ENCODE measurements around the gene EYA3.

Gene EYA3

DNA sequence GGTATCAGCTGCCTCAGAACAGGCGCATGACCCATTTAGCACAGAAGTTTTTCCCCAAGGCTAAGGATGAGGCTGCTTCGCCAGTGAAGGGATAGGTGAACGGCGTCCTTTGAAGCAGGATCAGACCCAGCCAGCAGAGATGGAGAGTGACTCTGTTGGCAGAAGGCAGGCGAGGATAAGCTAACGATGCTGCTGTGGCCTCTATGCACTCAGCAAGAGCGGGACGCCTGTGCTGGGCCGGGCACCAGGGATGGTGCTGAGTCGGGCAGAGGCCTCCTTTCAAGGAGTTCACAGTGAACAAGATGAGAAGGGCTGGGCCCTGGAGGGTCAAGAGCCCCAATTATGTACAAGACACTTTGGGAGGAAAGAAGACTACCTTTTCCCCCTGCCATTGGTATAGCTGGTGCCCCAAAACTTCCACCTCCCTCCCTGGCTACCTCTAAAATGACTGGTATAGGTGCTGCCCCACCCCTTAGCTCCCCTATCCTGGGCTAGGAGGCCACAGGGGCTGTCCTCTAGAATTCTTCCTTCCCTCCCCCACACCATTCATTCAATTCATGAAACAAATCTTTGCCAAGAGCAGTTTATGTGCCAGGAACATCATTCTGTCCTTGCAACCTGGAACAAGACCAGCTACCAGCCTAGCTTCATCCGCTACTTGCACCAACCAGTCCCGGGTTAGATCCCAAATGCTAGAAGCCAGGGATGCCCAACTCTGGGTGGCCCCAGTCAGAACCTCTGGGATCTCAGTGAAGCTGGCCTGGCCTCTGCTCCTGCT, 121.1 kb downstream of the EYA3 start:
- 99% methylated on average over 12 of the region's 12 CpGs for WGBS (ENCODE audit: insufficient coverage)
- no peak for DNase-seq
- ChIA-PET CTCF (interaction anchor here (0.6 to 1.2 kb wide), 2 partner anchors 15 to 141 kb away, joined by 3 read pairs; no protein-coding TSS in a partner anchor), POLR2A (no interaction called here)
- Histone ChIP-seq H3K9me3 (ENCODE audit: control extremely low read depth in 1 of 5, control insufficient read depth in 4 of 5, insufficient read depth in 2 of 5, low read depth in 1 of 5, low read length in 4 of 5) (no peaks in the 10 kb centered on the region), H3K4me1 (ENCODE audit: control extremely low read depth in 1 of 4, control insufficient read depth in 4 of 4, insufficient read depth in 4 of 4, low read length in 3 of 4) (peaks cover 0 to 10% (median under 1%) of the 10 kb centered on the region in 4 experiments), H3K27ac (ENCODE audit: insufficient read depth in 1 of 2, low read depth in 1 of 2, low read length in 2 of 2, poor library complexity in 1 of 2, severe bottlenecking in 2 of 2) (no peak overlapping the region), H3K27me3 (replicated peaks in 2 of 5; ENCODE audit: control insufficient read depth in 4 of 5, insufficient read depth in 5 of 5, low read length in 4 of 5) (no peaks in the 10 kb centered on the region), H3K36me3 (ENCODE audit: control insufficient read depth in 4 of 4, insufficient read depth in 4 of 4, low read length in 3 of 4) (peaks cover 2 to 61% (median 46%) of the 10 kb centered on the region in 4 experiments), H3K4me3 (ENCODE audit: control insufficient read depth in 1 of 7, extremely low read depth in 1 of 7, insufficient read depth in 4 of 7, low read depth in 2 of 7, low read length in 6 of 7) (no peak overlapping the region)

GRCh38 chr1:27966402-27967105, 121.9 kb downstream of the EYA3 start:
- Histone ChIP-seq H3K4me3 (ENCODE audit: control insufficient read depth in 1 of 7, extremely low read depth in 1 of 7, insufficient read depth in 4 of 7, low read depth in 2 of 7, low read length in 6 of 7) (no peak overlapping the region), H3K27ac (ENCODE audit: insufficient read depth in 1 of 2, low read depth in 1 of 2, low read length in 2 of 2, poor library complexity in 1 of 2, severe bottlenecking in 2 of 2) (no peak overlapping the region), H3K9me3 (ENCODE audit: control extremely low read depth in 1 of 5, control insufficient read depth in 4 of 5, insufficient read depth in 2 of 5, low read depth in 1 of 5, low read length in 4 of 5) (no peaks in the 10 kb centered on the region), H3K36me3 (ENCODE audit: control insufficient read depth in 4 of 4, insufficient read depth in 4 of 4, low read length in 3 of 4) (peaks cover 2 to 57% (median 41%) of the 10 kb centered on the region in 4 experiments), H3K27me3 (replicated peaks in 2 of 5; ENCODE audit: control insufficient read depth in 4 of 5, insufficient read depth in 5 of 5, low read length in 4 of 5) (no peaks in the 10 kb centered on the region), H3K4me1 (ENCODE audit: control extremely low read depth in 1 of 4, control insufficient read depth in 4 of 4, insufficient read depth in 4 of 4, low read length in 3 of 4) (peaks cover 0 to 14% (median 2%) of the 10 kb centered on the region in 4 experiments)
- no peak for DNase-seq
- ChIA-PET CTCF (interaction anchor here (1.2 kb wide), 1 partner anchor 14 kb away, joined by 3 read pairs; no protein-coding TSS in a partner anchor), POLR2A (no interaction called here)
- WGBS (ENCODE audit: insufficient coverage), result 98% methylated on average over 24 of the region's 24 CpGs

- ChIA-PET POLR2A (no interaction called here), CTCF (interaction anchor here (1.2 to 7.9 kb wide), 3 partner anchors 9 to 25 kb away, joined by 3 to 40 read pairs (median 3); no protein-coding TSS in a partner anchor)
- 98% methylated on average over 11 of the region's 11 CpGs for WGBS (ENCODE audit: insufficient coverage)
- Histone ChIP-seq H3K9me3 (ENCODE audit: control extremely low read depth in 1 of 5, control insufficient read depth in 4 of 5, insufficient read depth in 2 of 5, low read depth in 1 of 5, low read length in 4 of 5) (no peaks in the 10 kb centered on the region), H3K4me3 (ENCODE audit: control insufficient read depth in 1 of 7, extremely low read depth in 1 of 7, insufficient read depth in 4 of 7, low read depth in 2 of 7, low read length in 6 of 7) (no peak overlapping the region), H3K27ac (ENCODE audit: insufficient read depth in 1 of 2, low read depth in 1 of 2, low read length in 2 of 2, poor library complexity in 1 of 2, severe bottlenecking in 2 of 2) (no peak overlapping the region), H3K36me3 (ENCODE audit: control insufficient read depth in 4 of 4, insufficient read depth in 4 of 4, low read length in 3 of 4) (peaks cover 2 to 49% (median 33%) of the 10 kb centered on the region in 4 experiments), H3K27me3 (replicated peaks in 2 of 5; ENCODE audit: control insufficient read depth in 4 of 5, insufficient read depth in 5 of 5, low read length in 4 of 5) (no peaks in the 10 kb centered on the region), H3K4me1 (ENCODE audit: control extremely low read depth in 1 of 4, control insufficient read depth in 4 of 4, insufficient read depth in 4 of 4, low read length in 3 of 4) (peaks cover 2 to 36% (median 23%) of the 10 kb centered on the region in 4 experiments)
- DNase-seq, result no peak
Observed at GRCh38 chr1:27963393-27963792, 125.0 kb downstream of the EYA3 start.

GRCh38 chr1:27961646-27962221, 126.7 kb downstream of the EYA3 start:
- peaks cover 0 to 35% (median 20%) of the 10 kb centered on the region in 4 experiments for H3K36me3 ChIP-seq (ENCODE audit: control insufficient read depth in 4 of 4, insufficient read depth in 4 of 4, low read length in 3 of 4)
- WGBS (ENCODE audit: insufficient coverage), result 82% methylated on average over 3 of the region's 4 CpGs
- no peaks in the 10 kb centered on the region for H3K9me3 ChIP-seq (ENCODE audit: control extremely low read depth in 1 of 5, control insufficient read depth in 4 of 5, insufficient read depth in 2 of 5, low read depth in 1 of 5, low read length in 4 of 5)
- peaks cover 2 to 36% (median 23%) of the 10 kb centered on the region in 4 experiments for H3K4me1 ChIP-seq (ENCODE audit: control extremely low read depth in 1 of 4, control insufficient read depth in 4 of 4, insufficient read depth in 4 of 4, low read length in 3 of 4)
- ChIA-PET CTCF (interaction anchor here (0.6 to 7.9 kb wide), 7 partner anchors 11 to 31 kb away, joined by 3 to 40 read pairs (median 3); no protein-coding TSS in a partner anchor), POLR2A (no interaction called here)
- H3K27me3 ChIP-seq (replicated peaks in 2 of 5; ENCODE audit: control insufficient read depth in 4 of 5, insufficient read depth in 5 of 5, low read length in 4 of 5), result no peaks in the 10 kb centered on the region
- H3K4me3 ChIP-seq (ENCODE audit: control insufficient read depth in 1 of 7, extremely low read depth in 1 of 7, insufficient read depth in 4 of 7, low read depth in 2 of 7, low read length in 6 of 7), result no peak overlapping the region
- no peak overlapping the region for H3K27ac ChIP-seq (ENCODE audit: insufficient read depth in 1 of 2, low read depth in 1 of 2, low read length in 2 of 2, poor library complexity in 1 of 2, severe bottlenecking in 2 of 2)
- no peak for DNase-seq

- Histone ChIP-seq H3K4me1 (ENCODE audit: control extremely low read depth in 1 of 4, control insufficient read depth in 4 of 4, insufficient read depth in 4 of 4, low read length in 3 of 4) (peaks cover 2 to 36% (median 23%) of the 10 kb centered on the region in 4 experiments), H3K4me3 (ENCODE audit: control insufficient read depth in 1 of 7, extremely low read depth in 1 of 7, insufficient read depth in 4 of 7, low read depth in 2 of 7, low read length in 6 of 7) (peak overlapping the region; percentile 49 to 93 (median 82)), H3K9me3 (ENCODE audit: control extremely low read depth in 1 of 5, control insufficient read depth in 4 of 5, insufficient read depth in 2 of 5, low read depth in 1 of 5, low read length in 4 of 5) (no peaks in the 10 kb centered on the region), H3K27ac (ENCODE audit: insufficient read depth in 1 of 2, low read depth in 1 of 2, low read length in 2 of 2, poor library complexity in 1 of 2, severe bottlenecking in 2 of 2) (no peak overlapping the region), H3K36me3 (ENCODE audit: control insufficient read depth in 4 of 4, insufficient read depth in 4 of 4, low read length in 3 of 4) (peaks cover 0 to 27% (median 16%) of the 10 kb centered on the region in 4 experiments), H3K27me3 (replicated peaks in 2 of 5; ENCODE audit: control insufficient read depth in 4 of 5, insufficient read depth in 5 of 5, low read length in 4 of 5) (no peaks in the 10 kb centered on the region)
- ChIA-PET CTCF (interaction anchor here (0.6 to 7.9 kb wide), 7 partner anchors 10 to 32 kb away, joined by 3 to 40 read pairs (median 3); no protein-coding TSS in a partner anchor), POLR2A (no interaction called here)
- no peak for DNase-seq
- WGBS (ENCODE audit: insufficient coverage), result 87% methylated on average over 13 of the region's 13 CpGs
Observed at GRCh38 chr1:27960762-27961645, 127.4 kb downstream of the EYA3 start.

GRCh38 chr1:27959792-27960603, 128.4 kb downstream of the EYA3 start, which contains the start of gene XKR8:
Gene XKR8 (plus strand): TSS chr1:27959973. CDS start chr1:27960070, 97 bp downstream.
- WGBS (ENCODE audit: insufficient coverage), result under 1% methylated on average over 62 of the region's 68 CpGs
- peaks cover 0 to 19% (median 13%) of the 10 kb centered on the region in 4 experiments for H3K36me3 ChIP-seq (ENCODE audit: control insufficient read depth in 4 of 4, insufficient read depth in 4 of 4, low read length in 3 of 4)
- peaks cover 2 to 36% (median 23%) of the 10 kb centered on the region in 4 experiments for H3K4me1 ChIP-seq (ENCODE audit: control extremely low read depth in 1 of 4, control insufficient read depth in 4 of 4, insufficient read depth in 4 of 4, low read length in 3 of 4)
- no peaks in the 10 kb centered on the region for H3K9me3 ChIP-seq (ENCODE audit: control extremely low read depth in 1 of 5, control insufficient read depth in 4 of 5, insufficient read depth in 2 of 5, low read depth in 1 of 5, low read length in 4 of 5)
- ChIA-PET CTCF (interaction anchor here (1.0 to 7.9 kb wide), 6 partner anchors 9 to 28 kb away, joined by 3 to 40 read pairs (median 6); no protein-coding TSS in a partner anchor), POLR2A (no interaction called here)
- peak within 1 kb of the TSS; percentile 49 to 93 (median 82) for H3K4me3 ChIP-seq (ENCODE audit: control insufficient read depth in 1 of 7, extremely low read depth in 1 of 7, insufficient read depth in 4 of 7, low read depth in 2 of 7, low read length in 6 of 7)
- peak within 1 kb of the TSS; percentile 46 to 83 for H3K27ac ChIP-seq (ENCODE audit: insufficient read depth in 1 of 2, low read depth in 1 of 2, low read length in 2 of 2, poor library complexity in 1 of 2, severe bottlenecking in 2 of 2)
- no peaks in the 10 kb centered on the region for H3K27me3 ChIP-seq (replicated peaks in 2 of 5; ENCODE audit: control insufficient read depth in 4 of 5, insufficient read depth in 5 of 5, low read length in 4 of 5)
- peak; percentile 82 to 91 (median 91) for DNase-seq
